K562 (cell line): ENCODE measurements around the gene GOLPH3L. TPM values are rescaled to one million over a fixed set of nuclear protein-coding genes. Genes with fewer than 3 reads are reported as not detected.
A peak's percentile ranks its signal among the peaks of the same experiment; 100 is the strongest.

Experiments
- ATAC-seq: fragments of 200-7000 bp; cut with Tn5 transposase; 3 replicates; pipeline ENCODE4 v1.9.1; 2020; ENCODE audit warnings: moderate library complexity
- BruUV-seq: library from RNA; stranded (reverse); fragments of 400-500 nt; replicated peaks from 2 replicates; lab custom pipeline; 2021; lab: Mats Ljungman, UMichigan
- CTCF ChIA-PET: fragments of 300-600 bp; formaldehyde crosslinking; extraction: SDS; loops from one replicate; lab custom pipeline; 2021; ENCODE audit warnings: low intra/inter-chr PET ratio; lab: Yijun Ruan, JAX
- POLR2A ChIA-PET: fragments of 300-600, 350-650 bp; sonication (Branson Sonifier 250); formaldehyde crosslinking; extraction: SDS; loops from one replicate; lab custom pipeline; 2021; ENCODE audit warnings: antibody characterized with exemption, inconsistent platforms; lab: Yijun Ruan, JAX
- DNase-seq, 4 experiments: peaks; one replicate each; pipeline versions ENCODE4 v3.0.0 to v3.0.0-alpha.2; 2011 to 2018; ENCODE audit warnings: low spot score in 3 of 4, mixed read lengths in 3 of 4; ENCODE audit errors: extremely low read depth in 1 of 4
- FAIRE-seq: peaks from 2 replicates; lab custom pipeline; 2011; peaks lifted over from hg19 to GRCh38; lab: Jason Lieb, UNC
- H2AFZ ChIP-seq: 2 replicates; pipeline ENCODE4 v1.6.0; 2011; ENCODE audit warnings: low read depth, low read length, control low read depth, inconsistent platforms
- H3K27ac ChIP-seq: fragments of 200-600 bp; 3 replicates; pipeline ENCODE4 v1.8.0; 2011; ENCODE audit warnings: low read depth, mild to moderate bottlenecking, control low read depth, inconsistent platforms, low read length, moderate library complexity, mixed read lengths; ENCODE audit errors: extremely low read depth
- H3K27me3 ChIP-seq, 2 experiments: fragments of 300-600 bp in 1 of 2; 2 replicates in 1 of 2; 3 replicates in 1 of 2; pipeline versions ENCODE4 v1.6.0 to v1.8.0; 2011; ENCODE audit warnings: inconsistent platforms in 2 of 2, low read length in 2 of 2, mild to moderate bottlenecking in 1 of 2, mixed read lengths in 1 of 2, moderate library complexity in 1 of 2; ENCODE audit not compliant: control insufficient read depth in 2 of 2, insufficient read depth in 2 of 2
- H3K36me3 ChIP-seq: fragments of 300-600 bp; 3 replicates; pipeline ENCODE4 v1.8.0; 2011; ENCODE audit warnings: mild to moderate bottlenecking, low read length, inconsistent platforms; ENCODE audit not compliant: control insufficient read depth, insufficient read depth
- H3K4me1 ChIP-seq, 2 experiments: fragments of 200-600 bp in 1 of 2; replicated peaks in 1 of 2; 2 replicates in 1 of 2; 3 replicates in 1 of 2; pipeline versions ENCODE4 v1.5.1 to v1.8.0; 2011; ENCODE audit warnings: inconsistent platforms in 2 of 2, low read length in 2 of 2, mild to moderate bottlenecking in 1 of 2, mixed read lengths in 1 of 2, moderate library complexity in 1 of 2; ENCODE audit not compliant: control insufficient read depth in 2 of 2, insufficient read depth in 2 of 2
- H3K4me2 ChIP-seq: 2 replicates; pipeline ENCODE4 v1.6.1; 2011; ENCODE audit warnings: low read length, control low read depth, inconsistent platforms, mixed read lengths; ENCODE audit not compliant: insufficient read depth
- H3K4me3 ChIP-seq: fragments of 200-600 bp; sonication (generic), shearing (Covaris generic); 2 replicates; pipeline ENCODE4 v1.5.1; 2016; ENCODE audit warnings: control low read depth, inconsistent platforms
- H3K79me2 ChIP-seq: fragments of 200-600 bp; 3 replicates; pipeline ENCODE4 v1.8.0; 2011; ENCODE audit warnings: low read length, inconsistent platforms; ENCODE audit not compliant: control insufficient read depth, insufficient read depth
- H3K9ac ChIP-seq, 2 experiments: 2 replicates each; pipeline versions ENCODE4 v1.6.0 to v1.6.1; 2011; ENCODE audit warnings: low read depth in 2 of 2, low read length in 2 of 2, control low read depth in 1 of 2, inconsistent platforms in 1 of 2, mild to moderate bottlenecking in 1 of 2, mixed read lengths in 1 of 2; ENCODE audit not compliant: insufficient read depth in 1 of 2
- H3K9me1 ChIP-seq: one replicate; pipeline ENCODE4 v1.6.0; 2011; ENCODE audit warnings: inconsistent platforms, mild to moderate bottlenecking, low read length, moderate library complexity; ENCODE audit not compliant: control insufficient read depth, insufficient read depth
- H3K9me3 ChIP-seq: replicated peaks from 2 replicates; pipeline ENCODE4 v1.5.1; 2011; ENCODE audit warnings: low read depth, low read length, inconsistent platforms; ENCODE audit not compliant: control insufficient read depth, insufficient read depth
- H4K20me1 ChIP-seq: replicated peaks from 2 replicates; pipeline ENCODE4 v1.6.1; 2011; ENCODE audit warnings: low read length, inconsistent platforms, mixed read lengths; ENCODE audit not compliant: control insufficient read depth, insufficient read depth
- L3MBTL2 ChIP-seq: fragments of 450-650 bp; IDR thresholded peaks from 2 replicates; pipeline ENCODE4 v1.6.1; 2016; ENCODE audit warnings: mild to moderate bottlenecking, moderate library complexity
- MED1 ChIP-seq: sonication (generic); formaldehyde crosslinking; IDR thresholded peaks from 2 replicates; pipeline ENCODE4 v1.8.1; 2023; ENCODE audit warnings: missing genetic modification reagents, borderline replicate concordance
- NCOA4 ChIP-seq: fragments of 450-650 bp; IDR thresholded peaks from 2 replicates; pipeline ENCODE4 v1.6.1; 2018; ENCODE audit warnings: mild to moderate bottlenecking; ENCODE audit not compliant: partially characterized antibody
- SOX6 ChIP-seq: fragments of 450-650 bp; IDR thresholded peaks from 2 replicates; pipeline ENCODE4 v1.6.1; 2014; ENCODE audit warnings: mild to moderate bottlenecking
- TBP ChIP-seq: optimal IDR thresholded peaks from 2 replicates; pipeline ENCODE3; 2011; ENCODE audit warnings: low read depth, low read length, improper control_type of control experiment
- ZBTB1 ChIP-seq: sonication (generic); formaldehyde crosslinking; IDR thresholded peaks from 2 replicates; pipeline ENCODE4 v1.8.1; 2023; ENCODE audit warnings: missing genetic modification reagents, low read depth, mild to moderate bottlenecking, borderline replicate concordance
- ZBTB12 ChIP-seq: fragments of 250-450 bp; sonication (Bioruptor Pico); IDR thresholded peaks from 2 replicates; pipeline ENCODE4 v1.4.0; 2020
- ZNF263 ChIP-seq: sonication (generic); formaldehyde crosslinking; IDR thresholded peaks from 2 replicates; pipeline ENCODE4 v1.8.0; 2022; ENCODE audit warnings: mild to moderate bottlenecking, missing genetic modification reagents, borderline replicate concordance
- WGBS: fragments of 100-300 bp; shearing (Covaris generic); methylation state at CpG from one replicate; pipeline ENCODE4 v1.1.6; 2016; ENCODE audit warnings: low coverage, mixed read lengths; ENCODE audit not compliant: insufficient coverage; ENCODE audit errors: missing lambda C conversion rate; 5-methylcytosine and 5-hydroxymethylcytosine counted together
- in situ Hi-C: fragments of 300-500 bp; cut with MboI; formaldehyde crosslinking; loops from 4 replicates; pipeline ENCODE4 v1.15.0; 2018; ENCODE audit warnings: inconsistent platforms, mixed read lengths
- intact Hi-C: fragments of 100-400 bp; cut with micrococcal nuclease; formaldehyde crosslinking; loops from 2 replicates; pipeline ENCODE4 v1.14.2; 2022
- polyA plus RNA-seq, 8 experiments: library from polyadenylated mRNA; depleted of rRNA in 4 of 8; stranded (reverse) in 5 of 8; unstranded in 3 of 8; fragments of >200 nt; fragmentation: Nextera tagmentation in 2 of 8; fragmentation: Illumina TruSeq in 1 of 8; extraction: Ambion mirVana in 2 of 8; extraction: Trizol in 1 of 8; gene quantifications; 2 replicates each; pipeline versions ENCODE4 v1.2.1 to v1.2.3, GENCODE V29; 2011 to 2014; ENCODE audit warnings: inconsistent platforms in 1 of 8, missing spikeins in 1 of 8
- total RNA-seq, 7 experiments: library from RNA; depleted of rRNA in 6 of 7; stranded (reverse); fragments of >200 nt in 6 of 7; fragmentation: Illumina TruSeq in 2 of 7; extraction: Trizol in 2 of 7; gene quantifications; 2 replicates each; pipeline versions ENCODE4 v1.2.1 to v1.2.3, GENCODE V29; 2011 to 2021; ENCODE audit warnings: low replicate concordance in 1 of 7
- TF ChIP-seq, protein P1 (sequence below): fragments of 250-450 bp; sonication (Bioruptor Pico); IDR thresholded peaks from 2 replicates; pipeline ENCODE4 v1.4.0; 2020; ENCODE audit warnings: borderline replicate concordance
- TF ChIP-seq, protein P2 (sequence below): sonication (generic); formaldehyde crosslinking; IDR thresholded peaks from 2 replicates; pipeline ENCODE4 v1.8.1; 2023; ENCODE audit warnings: mild to moderate bottlenecking, missing genetic modification reagents

The GOLPH3L gene
- total and polyA plus RNA-seq, 9 of the 15 experiments (the other 6 are each of a cell fraction or from before 2014, with no cell fraction given), result 8.1 to 42.1 (median 21.6) TPM

DNA sequence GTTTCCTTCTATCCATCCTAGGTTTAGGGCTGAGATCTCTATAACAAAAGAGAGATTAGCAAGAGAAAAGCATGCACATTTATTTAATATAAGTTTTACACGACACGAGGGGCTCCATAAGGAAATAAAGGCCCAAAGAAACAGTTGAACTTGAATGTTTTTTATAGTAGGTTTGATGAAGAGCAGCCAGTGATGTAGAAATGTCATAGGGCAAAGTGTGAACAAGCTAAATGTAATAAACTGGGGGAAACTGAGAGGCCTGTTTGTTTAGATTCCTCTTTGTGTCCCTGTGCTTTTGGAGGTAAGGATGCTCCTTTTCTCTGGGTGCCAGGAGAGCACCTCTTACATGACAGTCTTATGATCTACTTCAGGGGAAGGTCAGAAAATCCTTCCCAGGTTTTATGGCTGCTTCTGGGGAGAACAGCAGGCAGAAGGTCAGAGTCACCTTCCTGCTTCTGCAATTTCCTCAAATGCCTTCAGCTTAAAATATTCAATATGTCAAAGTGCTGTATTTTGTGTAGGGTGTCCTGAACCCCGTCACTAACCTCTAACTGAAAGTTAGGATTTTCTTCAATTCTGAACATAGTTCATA, 33.3 kb upstream of the GOLPH3L start:
- FAIRE-seq, result no peak
- intact Hi-C loops, result no loop called here
- no peaks in the 10 kb centered on the region; a peak in 1 of 5 replicates for H3K4me1 ChIP-seq
- no peaks in the 10 kb centered on the region for H3K27me3 ChIP-seq
- no peaks in the 10 kb centered on the region for H3K79me2 ChIP-seq
- 0 out of 2 replicates have a peak overlapping the region, but pooled peaks have one; percentile 23 for H2AFZ ChIP-seq
- no peak overlapping the region for H3K4me2 ChIP-seq
- POLR2A ChIA-PET, result no interaction called here
- H3K36me3 ChIP-seq, result no peaks in the 10 kb centered on the region
- H3K9me3 ChIP-seq, result no peaks in the 10 kb centered on the region
- 25% methylated on average over 3 of the region's 3 CpGs for WGBS
- no peak overlapping the region for H3K4me3 ChIP-seq
- no peak for DNase-seq
- CTCF ChIA-PET, result no interaction called here
- no peak for ATAC-seq
- TF ChIP-seq TBP, result no peak
- no peak for TF ChIP-seq MED1 (CRISPR knock-in tag)
- no peak for TF ChIP-seq L3MBTL2
- TF ChIP-seq SOX6, result no peak
- no peak for TF ChIP-seq ZBTB1 (CRISPR knock-in tag)
- TF ChIP-seq, protein P1, sequence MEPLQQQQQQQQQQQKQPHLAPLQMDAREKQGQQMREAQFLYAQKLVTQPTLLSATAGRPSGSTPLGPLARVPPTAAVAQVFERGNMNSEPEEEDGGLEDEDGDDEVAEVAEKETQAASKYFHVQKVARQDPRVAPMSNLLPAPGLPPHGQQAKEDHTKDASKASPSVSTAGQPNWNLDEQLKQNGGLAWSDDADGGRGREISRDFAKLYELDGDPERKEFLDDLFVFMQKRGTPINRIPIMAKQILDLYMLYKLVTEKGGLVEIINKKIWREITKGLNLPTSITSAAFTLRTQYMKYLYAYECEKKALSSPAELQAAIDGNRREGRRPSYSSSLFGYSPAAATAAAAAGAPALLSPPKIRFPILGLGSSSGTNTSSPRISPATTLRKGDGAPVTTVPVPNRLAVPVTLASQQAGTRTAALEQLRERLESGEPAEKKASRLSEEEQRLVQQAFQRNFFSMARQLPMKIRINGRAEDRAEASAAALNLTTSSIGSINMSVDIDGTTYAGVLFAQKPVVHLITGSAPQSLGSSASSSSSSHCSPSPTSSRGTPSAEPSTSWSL, result no peak
- TF ChIP-seq ZNF263 (CRISPR knock-in tag), result no peak
- TF ChIP-seq ZBTB12 (CRISPR knock-in tag), result no peak
- TF ChIP-seq NCOA4, result no peak
- TF ChIP-seq, protein P2, sequence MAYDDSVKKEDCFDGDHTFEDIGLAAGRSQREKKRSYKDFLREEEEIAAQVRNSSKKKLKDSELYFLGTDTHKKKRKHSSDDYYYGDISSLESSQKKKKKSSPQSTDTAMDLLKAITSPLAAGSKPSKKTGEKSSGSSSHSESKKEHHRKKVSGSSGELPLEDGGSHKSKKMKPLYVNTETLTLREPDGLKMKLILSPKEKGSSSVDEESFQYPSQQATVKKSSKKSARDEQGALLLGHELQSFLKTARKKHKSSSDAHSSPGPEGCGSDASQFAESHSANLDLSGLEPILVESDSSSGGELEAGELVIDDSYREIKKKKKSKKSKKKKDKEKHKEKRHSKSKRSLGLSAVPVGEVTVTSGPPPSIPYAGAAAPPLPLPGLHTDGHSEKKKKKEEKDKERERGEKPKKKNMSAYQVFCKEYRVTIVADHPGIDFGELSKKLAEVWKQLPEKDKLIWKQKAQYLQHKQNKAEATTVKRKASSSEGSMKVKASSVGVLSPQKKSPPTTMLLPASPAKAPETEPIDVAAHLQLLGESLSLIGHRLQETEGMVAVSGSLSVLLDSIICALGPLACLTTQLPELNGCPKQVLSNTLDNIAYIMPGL, result no peak
- in situ Hi-C loops, result no loop called here
- no peak overlapping the region for H3K9ac ChIP-seq
- no TSS peak for BruUV-seq
- H4K20me1 ChIP-seq, result no peaks in the 10 kb centered on the region
- H3K9me1 ChIP-seq, result no peaks in the 10 kb centered on the region
- no peak overlapping the region for H3K27ac ChIP-seq
